HepG2 (cell line): ENCODE results near the gene ANKRD61.
"Not testable (repeated sequence)": the region's sequence is repeated elsewhere in the genome, so short reads cannot be mapped to it uniquely, and the experiment has no call there.

Experiments
- CTCF ChIP-seq: sonication (generic); formaldehyde crosslinking; IDR thresholded peaks from 2 replicates; pipeline ENCODE4 v1.5.0; 2020; ENCODE audit warnings: mild to moderate bottlenecking, missing genetic modification reagents, moderate library complexity
- ELF1 ChIP-seq: sonication (generic); formaldehyde crosslinking; IDR thresholded peaks from 2 replicates; pipeline ENCODE4 v1.4.0; 2020; ENCODE audit warnings: missing genetic modification reagents
- FOXP1 ChIP-seq, 2 experiments: fragments of 450-650 bp in 1 of 2; IDR thresholded peaks; 2 replicates each; pipeline ENCODE4 v1.6.1; 2017 to 2018; ENCODE audit warnings: antibody characterized with exemption in 1 of 2
- GFI1 ChIP-seq: sonication (generic); formaldehyde crosslinking; IDR thresholded peaks from 2 replicates; pipeline ENCODE4 v1.5.0; 2020; ENCODE audit warnings: missing genetic modification reagents, mild to moderate bottlenecking, borderline replicate concordance
- HDAC6 ChIP-seq: fragments of 200-600 bp; sonication (generic); IDR thresholded peaks from 2 replicates; pipeline ENCODE4 v1.7.0; 2017; ENCODE audit warnings: mild to moderate bottlenecking, antibody characterized with exemption, low read length, low read depth
- NR2C2 ChIP-seq: sonication (generic); formaldehyde crosslinking; IDR thresholded peaks from 2 replicates; pipeline ENCODE4 v1.4.0; 2020; ENCODE audit warnings: missing genetic modification reagents, mild to moderate bottlenecking, moderate library complexity, borderline replicate concordance
- POLR2AphosphoS5 ChIP-seq: IDR thresholded peaks from 2 replicates; pipeline ENCODE4 v1.6.1; 2012; ENCODE audit warnings: low read depth, low read length
- SMC3 ChIP-seq: IDR thresholded peaks from 2 replicates; pipeline ENCODE4 v1.6.1; 2011; ENCODE audit warnings: low read length, improper control_type of control experiment
- SRF ChIP-seq: IDR thresholded peaks from 2 replicates; pipeline ENCODE4 v1.6.1; 2011; ENCODE audit warnings: mild to moderate bottlenecking, low read depth, low read length, moderate library complexity
- ZNF280D ChIP-seq: sonication (generic); formaldehyde crosslinking; IDR thresholded peaks from 2 replicates; pipeline ENCODE4 v1.5.1; 2020; ENCODE audit warnings: mild to moderate bottlenecking, missing genetic modification reagents
- ZNF292 ChIP-seq: sonication (generic); formaldehyde crosslinking; IDR thresholded peaks from 2 replicates; pipeline ENCODE4 v1.8.1; 2022; ENCODE audit warnings: mild to moderate bottlenecking, low read depth, missing genetic modification reagents, borderline replicate concordance
- ZNF350 ChIP-seq: sonication (generic); formaldehyde crosslinking; IDR thresholded peaks from 2 replicates; pipeline ENCODE4 v1.4.0; 2020; ENCODE audit warnings: mild to moderate bottlenecking, low read depth, missing genetic modification reagents, borderline replicate concordance

- TF ChIP-seq SRF; ZNF292; CTCF (CRISPR knock-in tag); SMC3; ZNF280D (CRISPR knock-in tag); ELF1; POLR2AphosphoS5; FOXP1 (IDR thresholded peaks at IDR 0.05); FOXP1 (CRISPR knock-in tag; IDR thresholded peaks at IDR 0.05); NR2C2 (CRISPR knock-in tag); ZNF350 (CRISPR knock-in tag); HDAC6; GFI1: not testable (repeated sequence)
These were observed 44.1 kb upstream of the ANKRD61 start for GRCh38 chr7:5987061-5987460.
